ENCODE data around the gene MTERF1.
"Not testable (repeated sequence)": the region's sequence is repeated elsewhere in the genome, so short reads cannot be mapped to it uniquely, and the experiment has no call there.

MTERF1 gene, protein sequence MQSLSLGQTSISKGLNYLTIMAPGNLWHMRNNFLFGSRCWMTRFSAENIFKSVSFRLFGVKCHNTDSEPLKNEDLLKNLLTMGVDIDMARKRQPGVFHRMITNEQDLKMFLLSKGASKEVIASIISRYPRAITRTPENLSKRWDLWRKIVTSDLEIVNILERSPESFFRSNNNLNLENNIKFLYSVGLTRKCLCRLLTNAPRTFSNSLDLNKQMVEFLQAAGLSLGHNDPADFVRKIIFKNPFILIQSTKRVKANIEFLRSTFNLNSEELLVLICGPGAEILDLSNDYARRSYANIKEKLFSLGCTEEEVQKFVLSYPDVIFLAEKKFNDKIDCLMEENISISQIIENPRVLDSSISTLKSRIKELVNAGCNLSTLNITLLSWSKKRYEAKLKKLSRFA

DNA sequence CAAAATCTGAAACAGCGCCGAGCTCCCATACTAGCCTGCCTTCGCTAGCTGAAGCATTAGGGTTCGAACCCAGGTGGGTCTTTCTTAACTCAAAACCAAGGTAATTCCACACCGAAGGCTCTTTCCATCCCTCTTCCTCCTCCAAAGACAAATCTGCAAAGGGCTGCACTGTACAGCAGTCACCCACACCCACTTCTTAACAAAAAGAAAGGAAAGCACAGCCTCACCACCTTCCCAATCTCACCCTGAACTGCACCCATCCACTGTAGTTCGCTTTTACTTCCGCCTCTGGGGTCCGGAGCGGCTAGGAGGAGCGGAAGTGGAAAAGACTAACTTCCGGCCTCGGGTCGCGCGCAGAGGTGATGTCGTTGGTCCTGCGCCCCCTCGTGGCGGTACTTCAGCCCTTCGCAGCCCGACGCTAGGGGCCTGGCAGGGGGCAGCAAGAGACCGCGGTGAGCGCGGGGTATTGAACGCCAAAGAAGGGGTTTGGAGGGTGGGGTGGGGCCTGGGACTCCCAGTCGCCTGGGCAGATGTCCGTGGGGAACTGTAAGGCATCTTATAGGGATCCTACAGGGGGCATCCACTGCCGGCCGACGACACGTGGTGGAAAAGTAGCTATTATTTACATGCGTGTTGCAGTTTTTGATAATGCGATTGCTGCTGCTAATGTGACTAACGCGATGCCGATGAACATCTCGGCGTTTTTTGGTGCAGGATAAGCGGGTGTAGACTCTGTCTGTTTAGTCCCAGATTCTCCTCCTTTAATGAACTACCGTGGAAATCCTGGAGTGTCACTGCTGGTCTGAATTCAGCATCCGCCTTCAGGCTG, at the start of gene MTERF1:
TSS of gene MTERF1 (minus strand) at position 290 of the 829 bp plus-strand sequence. CDS start 619 bp downstream, outside the sequence.
- peak; percentile 85 to 94 (median 88) for DNase-seq (ENCODE audit: low read depth in 3 of 3)

DNA sequence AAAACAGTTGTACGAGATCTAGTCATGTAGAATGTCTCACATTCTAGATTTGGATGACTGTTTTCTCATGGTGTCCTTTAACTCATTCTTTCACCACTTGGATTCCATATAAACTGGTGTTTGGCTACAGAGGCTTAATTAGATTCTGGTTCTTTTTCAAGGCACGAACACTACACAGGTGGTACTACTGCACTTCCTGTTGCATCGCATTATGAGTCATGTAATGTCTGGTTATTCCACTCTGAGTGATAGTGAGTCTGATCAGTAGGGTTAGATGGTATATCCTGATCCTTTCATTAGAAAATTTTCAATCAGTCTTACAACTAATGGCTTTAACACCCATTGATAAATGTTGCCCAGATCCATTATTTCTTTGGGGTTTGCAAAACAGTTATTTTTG, 49.0 kb upstream of the MTERF1 start:
- no peak for DNase-seq (ENCODE audit: low read depth in 3 of 3)

DNA sequence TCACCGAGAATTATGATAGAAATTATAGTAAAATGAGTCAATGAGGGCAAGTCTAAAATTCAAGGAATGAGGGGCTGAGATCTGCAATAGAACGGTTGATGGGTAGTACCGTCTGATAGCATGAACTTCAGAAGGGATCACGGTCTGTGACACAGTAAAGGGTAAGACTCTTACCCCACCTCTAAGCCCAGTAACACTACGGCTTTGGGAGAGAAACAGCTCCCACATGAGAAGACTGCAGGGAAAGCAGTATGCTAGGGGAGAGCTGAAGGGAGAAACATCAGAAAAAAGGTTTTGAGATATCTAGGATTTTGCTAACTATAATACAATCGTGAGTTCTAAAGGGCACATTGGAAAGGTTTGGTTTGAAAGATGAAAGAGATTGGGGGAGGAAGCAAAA, 47.4 kb upstream of the MTERF1 start:
- DNase-seq (ENCODE audit: low read depth in 3 of 3), result no peak

DNA sequence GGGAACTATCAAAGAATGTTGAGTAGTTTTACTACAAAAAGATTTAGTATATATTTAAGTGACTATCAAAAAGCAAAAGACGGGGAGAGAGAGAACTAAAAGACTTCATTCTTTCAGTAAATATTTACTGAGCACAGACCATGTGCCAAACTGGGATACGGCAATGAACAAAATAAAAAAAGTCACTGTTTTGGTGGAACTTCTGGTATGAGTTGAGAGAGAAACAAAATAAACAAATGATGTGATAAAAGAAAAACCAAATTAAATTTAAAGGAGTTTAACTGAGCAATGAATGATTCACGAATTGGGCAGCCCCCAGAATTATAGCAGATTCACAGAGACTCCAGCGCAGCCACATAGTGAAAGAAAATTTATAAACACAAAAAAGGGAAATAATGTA, 42.4 kb upstream of the MTERF1 start:
- no peak for DNase-seq (ENCODE audit: low read depth in 3 of 3)

DNA sequence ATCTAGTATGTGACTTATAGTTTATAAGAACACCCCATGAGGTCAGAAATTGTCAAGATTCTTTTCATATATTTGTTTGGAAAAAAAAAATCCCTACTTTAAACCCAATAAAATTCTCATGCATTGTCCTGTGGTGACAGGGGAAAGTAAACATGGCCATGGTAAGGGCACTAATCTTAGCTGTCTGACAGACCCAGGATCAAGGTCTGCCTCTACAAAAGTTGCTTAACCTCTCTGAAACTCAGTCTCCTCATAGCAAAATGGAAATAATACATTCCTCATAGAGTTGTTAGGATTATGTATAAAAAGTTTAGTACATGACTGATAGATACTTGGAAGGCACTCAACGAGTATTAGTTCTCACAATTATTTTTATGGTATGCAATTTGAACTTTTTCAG, 37.9 kb upstream of the MTERF1 start:
- DNase-seq (ENCODE audit: low read depth in 3 of 3), result no peak

DNA sequence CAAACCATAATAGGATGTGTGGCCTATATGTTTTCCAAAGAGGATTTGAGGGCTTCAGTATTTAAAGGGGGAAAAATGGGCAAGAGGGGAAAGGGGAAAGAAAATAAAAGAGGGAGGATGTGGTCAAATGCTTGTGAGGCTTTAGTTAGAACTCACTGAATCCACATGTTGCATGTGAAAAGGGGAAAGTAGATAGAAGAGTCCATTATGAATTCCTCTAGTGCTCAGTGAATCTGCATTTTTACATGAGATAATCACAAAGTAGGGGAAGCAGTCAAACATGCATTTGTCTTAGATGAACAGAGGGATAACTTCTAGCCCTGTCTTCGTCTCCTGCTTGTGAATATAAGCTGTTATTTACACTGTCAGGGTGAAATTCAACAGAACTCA, 35.5 kb upstream of the MTERF1 start:
- no peak for DNase-seq (ENCODE audit: low read depth in 3 of 3)

DNA sequence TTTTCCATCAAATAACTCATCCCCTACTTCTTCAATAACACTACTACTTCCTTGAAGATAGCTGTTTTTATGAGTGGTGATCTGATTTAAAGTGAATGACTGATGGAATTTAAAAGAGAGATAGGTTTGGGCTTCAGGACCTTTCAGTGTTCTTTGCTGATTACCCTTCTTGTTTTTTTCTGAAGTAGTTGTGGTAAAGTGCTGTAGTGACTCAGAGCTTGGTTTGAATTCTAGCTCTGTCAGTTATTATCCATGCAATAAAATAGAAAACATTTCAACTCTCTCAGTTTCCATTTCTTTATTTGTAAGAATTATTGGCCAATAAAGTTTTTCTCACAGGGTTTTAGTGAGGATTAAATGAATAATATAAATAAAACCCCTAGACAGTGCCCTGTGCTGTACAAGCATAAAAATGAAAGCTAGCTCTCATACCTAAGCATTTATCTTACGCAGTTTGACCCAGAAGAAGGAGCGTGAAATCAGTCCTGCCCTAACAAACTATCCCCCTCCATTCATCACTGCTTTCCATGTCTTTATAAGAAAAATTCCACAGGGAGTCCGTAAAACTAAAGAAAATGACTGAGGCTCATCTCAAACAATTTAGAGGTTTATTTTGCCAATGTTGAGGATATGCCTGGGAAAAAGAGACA, 35.0 kb upstream of the MTERF1 start:
- DNase-seq (ENCODE audit: low read depth in 3 of 3), result no peak

DNA sequence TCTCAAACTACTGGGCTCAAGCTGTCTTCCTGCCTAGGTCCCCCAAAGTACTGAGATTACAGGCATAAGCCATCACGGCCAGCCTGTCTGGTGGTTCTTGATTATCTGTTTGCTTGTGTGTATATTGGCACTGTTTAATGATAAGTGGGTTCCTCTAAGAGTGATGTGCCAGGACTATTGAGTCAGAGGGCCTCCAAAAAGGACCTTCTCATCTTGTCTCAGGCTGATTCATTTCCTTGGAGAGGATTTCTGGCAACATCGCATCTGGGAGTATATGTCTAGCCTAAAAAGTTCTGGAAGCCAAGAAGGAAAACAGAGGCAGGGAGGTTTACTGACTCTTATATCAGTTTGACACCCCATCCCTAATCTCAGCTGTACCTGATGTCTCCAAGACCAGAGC, 33.1 kb upstream of the MTERF1 start:
- DNase-seq (ENCODE audit: low read depth in 3 of 3), result no peak

DNA sequence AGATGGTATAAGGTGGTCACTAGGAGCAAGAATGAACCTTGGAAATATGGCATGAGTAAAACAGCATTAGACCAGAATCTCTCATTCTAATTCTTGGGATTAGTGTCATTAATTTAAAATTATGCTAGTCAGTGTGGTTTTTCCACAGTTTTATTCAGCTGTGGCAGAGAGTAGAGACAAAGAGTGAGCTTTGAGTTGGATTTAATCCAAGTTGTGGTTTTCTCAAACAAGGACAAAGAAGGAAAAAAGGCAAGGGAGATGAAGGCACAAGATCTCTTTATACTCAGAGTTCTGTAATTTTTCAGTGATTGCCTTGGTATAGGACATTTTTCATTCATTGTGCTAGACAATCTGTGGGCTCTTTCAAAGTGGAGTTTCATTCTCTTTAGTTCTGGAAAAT, 32.0 kb upstream of the MTERF1 start:
- no peak for DNase-seq (ENCODE audit: low read depth in 3 of 3)

DNA sequence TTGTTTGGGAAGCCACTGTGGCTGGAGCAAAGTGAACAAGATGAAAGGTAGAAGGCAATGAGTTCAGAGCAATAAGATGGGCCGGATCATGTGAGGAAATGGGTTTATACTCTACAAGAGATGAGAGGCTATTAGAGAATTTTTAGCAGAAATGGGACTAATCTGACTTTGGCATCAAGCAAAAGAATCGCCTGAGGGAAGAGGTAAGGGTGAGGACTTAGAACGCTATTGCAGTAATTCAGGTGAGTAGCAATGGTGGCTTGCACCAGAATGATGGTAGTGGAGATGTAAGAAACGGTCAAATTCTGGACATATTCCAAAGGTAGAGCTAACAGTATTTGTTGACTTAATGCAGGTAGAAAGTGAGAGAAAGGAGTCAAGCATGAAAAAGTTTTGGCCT, 30.6 kb upstream of the MTERF1 start:
- no peak for DNase-seq (ENCODE audit: low read depth in 3 of 3)

DNA sequence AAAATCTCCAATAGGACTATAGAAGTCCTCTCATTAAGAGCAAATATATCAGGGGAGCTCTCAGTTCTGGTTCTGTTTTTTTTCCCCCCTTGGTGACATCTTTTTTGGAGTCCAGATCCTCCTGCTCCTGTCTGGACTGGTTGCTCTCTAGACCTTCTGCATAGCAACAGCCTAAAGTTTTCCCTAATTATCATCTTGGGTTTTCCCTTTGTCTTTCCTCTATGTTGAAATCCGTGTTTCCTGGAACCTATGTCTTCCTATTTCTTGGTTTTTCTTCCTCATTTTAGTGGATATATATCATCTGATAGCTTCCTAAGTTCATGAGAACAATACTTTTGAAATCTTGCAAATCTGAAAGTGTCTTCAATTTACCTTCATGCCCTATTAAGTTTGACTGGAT, 29.7 kb upstream of the MTERF1 start:
- DNase-seq (ENCODE audit: low read depth in 3 of 3), result no peak

DNA sequence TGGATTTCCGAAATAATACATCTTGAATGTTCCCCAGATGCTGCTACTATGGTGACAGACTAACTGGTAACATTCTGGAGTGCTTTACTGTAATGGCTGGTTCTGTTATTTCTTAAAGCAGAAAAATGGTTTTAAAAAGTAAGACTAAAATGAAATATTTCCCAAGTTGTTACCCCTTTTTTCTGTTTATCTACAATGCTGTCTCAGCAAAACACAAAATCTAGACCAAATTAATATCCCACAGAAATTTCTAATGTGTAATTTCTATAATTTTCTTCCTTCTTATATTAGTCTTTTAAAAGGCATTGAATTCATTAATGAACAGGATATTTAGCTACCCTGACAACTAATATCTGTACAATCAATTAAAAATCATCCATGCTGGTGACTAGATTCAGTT, 19.1 kb upstream of the MTERF1 start:
- DNase-seq (ENCODE audit: low read depth in 3 of 3), result no peak

DNA sequence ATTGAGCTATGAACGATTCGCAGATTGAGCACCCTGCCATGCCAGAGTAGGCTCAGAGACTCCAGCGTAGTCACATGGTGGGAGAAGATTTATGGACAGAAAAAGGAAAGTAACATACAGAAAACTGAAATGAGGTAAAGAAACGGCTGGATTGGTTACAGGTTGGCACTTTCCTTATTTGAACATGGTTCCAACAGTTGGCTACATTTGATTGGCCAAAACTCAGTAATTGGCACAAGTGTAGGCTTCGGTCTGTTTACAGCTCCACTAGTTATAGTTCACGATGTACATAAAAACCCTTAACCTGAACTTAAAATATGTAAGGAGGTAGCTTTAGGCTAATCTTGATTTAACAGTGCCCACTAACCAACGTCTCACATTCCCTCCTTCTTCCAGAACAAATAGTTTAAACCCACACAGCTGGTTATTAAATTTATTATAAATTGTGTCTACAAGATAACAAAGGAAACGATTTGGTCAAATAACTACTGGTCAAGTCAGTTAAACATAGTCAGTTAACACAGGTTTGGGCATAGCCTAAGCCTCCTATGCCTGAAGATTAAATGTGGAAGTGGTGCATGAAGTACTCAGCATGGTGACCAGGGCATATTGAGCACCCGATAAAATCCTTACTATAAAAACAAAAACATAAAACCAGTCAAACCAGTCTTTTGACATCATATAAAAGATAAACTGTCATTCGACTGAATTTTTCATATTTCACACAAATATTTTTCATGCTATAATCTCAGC, 17.9 kb upstream of the MTERF1 start:
- DNase-seq (ENCODE audit: low read depth in 3 of 3), result no peak

DNA sequence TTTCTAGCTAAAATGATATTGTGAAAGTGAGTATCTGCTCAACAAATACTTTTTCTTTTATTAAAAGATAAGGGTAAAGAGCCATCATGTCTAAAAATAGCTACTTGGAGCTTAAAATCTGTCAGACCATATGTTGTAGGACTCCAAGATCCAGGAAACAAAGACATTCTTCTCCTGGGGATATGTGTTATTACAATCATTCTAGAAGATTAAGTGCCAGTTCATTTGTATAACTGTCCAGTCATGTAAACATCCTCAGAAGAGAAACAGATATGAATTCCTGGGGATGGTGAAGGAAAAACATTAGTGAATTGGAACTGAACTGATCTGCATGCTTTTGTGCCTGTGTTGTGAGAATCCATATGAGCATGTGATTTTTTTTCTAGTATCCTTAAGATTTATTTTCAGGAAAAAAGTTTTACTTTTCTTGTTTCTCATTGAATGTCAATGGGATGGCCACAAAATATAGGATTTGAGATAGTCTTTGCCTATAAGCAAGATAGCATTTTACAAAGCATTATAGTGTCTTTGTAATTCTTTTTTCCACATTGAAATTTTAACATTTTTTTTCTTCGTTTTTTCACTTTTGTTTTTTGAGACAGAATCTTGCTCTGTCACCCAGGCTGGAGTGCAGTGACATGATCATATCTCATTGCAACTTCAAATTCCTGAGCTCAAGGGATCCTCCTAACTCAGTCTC, 14.4 kb upstream of the MTERF1 start:
- no peak for DNase-seq (ENCODE audit: low read depth in 3 of 3)

DNA sequence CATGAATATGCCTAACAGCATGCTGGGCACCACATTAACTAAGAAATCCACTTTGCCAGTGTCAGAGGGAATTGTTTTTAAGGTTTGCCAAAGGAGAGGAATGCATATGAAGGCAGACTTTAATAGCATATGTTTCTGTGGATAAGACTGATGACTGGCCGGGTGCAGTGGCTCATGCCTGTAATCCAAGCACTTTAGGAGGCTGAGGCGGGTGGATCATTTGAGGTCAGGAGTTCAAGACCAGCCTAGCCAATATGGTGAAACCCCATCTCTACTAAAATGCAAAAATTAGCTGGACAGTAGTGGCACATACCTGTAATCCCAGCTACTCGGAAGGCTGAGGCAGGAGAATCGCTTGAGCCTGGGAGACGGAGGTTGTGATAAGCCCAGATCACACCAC, 13.2 kb upstream of the MTERF1 start:
- DNase-seq (ENCODE audit: low read depth in 3 of 3), result not testable (repeated sequence)

DNA sequence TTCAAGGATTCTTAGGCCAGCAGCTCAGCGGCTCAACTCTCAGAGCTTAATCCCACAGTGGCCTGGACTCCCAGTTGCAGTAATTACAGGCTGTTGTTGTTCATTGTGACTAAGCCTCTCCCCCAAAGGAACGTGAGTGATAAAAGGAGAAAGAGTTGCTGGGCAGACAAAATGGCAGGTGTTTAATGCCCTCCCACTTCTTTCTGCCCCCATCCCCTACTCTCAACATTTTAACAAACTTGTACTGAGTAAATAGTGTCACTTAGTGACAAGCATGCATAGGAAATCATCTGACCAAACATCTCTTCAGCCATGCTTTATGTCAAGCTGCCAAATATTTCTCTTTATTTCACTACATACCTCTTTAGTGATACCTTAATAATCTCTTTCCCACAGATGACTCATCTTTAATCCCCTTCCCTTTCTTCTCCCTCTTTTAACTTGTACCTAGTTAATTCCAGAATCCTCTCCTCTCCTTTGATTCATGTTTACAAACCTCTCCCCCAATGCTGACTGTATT, 12.4 kb upstream of the MTERF1 start:
- no peak for DNase-seq (ENCODE audit: low read depth in 3 of 3)

DNA sequence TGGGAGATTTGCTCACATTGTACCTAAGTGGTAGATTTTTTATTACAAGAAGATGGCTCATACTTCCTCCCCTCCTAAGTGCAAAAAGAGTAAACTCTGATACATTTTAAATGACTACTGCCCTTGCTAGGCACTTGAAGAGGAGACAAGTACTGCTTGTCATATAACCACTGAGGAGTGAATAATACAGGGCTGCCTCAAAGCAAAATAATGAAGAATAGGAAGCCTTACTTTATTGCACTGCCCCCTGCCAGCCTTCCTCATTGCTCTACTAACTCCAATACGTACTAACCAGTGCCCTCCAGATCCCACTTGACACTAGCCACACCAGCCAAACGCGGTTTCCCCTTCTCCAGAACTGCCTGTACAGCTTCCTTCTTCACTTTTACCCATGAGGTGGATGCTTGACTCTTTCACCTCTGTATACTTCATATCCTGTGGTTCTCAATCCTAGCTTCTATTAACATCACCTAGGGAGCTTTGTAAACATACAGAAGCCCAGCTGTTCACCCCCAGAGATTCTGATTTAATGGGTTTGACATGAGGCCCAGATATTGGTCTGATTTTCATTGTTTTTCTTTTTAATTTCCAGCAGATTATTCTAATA, 11.7 kb upstream of the MTERF1 start:
- no peak for DNase-seq (ENCODE audit: low read depth in 3 of 3)

DNA sequence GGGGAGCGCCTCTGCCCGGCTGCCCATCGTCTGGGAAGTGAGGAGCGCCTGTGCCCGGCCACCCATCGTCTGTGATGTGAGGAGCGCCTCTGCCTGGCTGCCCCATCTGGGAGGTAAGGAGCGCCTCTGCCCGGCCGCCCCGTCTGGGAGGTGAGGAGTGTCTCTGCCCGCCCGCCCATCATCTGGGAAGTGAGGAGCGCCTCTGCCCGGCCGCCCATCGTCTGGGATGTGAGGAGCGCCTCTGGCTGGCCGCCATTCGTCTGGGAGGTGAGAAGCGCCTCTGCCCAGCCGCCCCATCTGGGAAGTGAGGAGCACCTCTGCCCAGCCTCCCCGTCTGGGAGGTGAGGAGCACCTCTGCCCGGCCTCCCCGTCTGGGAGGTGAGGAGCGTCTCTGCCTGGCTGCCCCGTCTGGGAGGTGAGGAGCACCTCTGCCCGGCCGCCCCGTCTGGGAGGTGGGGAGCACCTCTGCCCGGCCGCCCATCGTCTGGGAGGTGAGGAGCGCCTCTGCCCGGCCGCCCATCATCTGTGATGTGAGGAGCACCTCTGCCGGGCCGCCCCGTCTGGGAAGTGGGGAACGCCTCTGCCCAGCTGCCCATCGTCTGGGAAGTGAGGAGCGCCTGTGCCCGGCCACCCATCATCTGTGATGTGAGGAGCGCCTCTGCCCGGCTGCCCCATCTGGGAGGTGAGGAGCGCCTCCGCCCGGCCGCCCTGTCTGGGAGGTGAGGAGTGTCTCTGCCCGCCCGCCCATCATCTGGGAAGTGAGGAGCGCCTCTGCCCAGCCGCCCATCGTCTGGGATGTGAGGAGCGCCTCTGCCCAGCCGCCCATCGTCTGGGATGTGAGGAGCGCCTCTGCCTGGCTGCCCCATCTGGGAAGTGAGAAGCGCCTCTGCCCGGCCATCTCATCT, 8.0 kb upstream of the MTERF1 start:
- DNase-seq (ENCODE audit: low read depth in 3 of 3), result not testable (repeated sequence)
